CD4-positive, alpha-beta T cell treated with Interleukin-4 for 4 hours (primary cell): ENCODE results near the gene GRK3.
"Not testable (repeated sequence)": the region's sequence is repeated elsewhere in the genome, so short reads cannot be mapped to it uniquely, and the experiment has no call there.

ENCODE experiments used
- DNase-seq: peaks from one replicate; pipeline ENCODE4 v3.0.0-alpha.2; 2020

GRK3 gene

DNA sequence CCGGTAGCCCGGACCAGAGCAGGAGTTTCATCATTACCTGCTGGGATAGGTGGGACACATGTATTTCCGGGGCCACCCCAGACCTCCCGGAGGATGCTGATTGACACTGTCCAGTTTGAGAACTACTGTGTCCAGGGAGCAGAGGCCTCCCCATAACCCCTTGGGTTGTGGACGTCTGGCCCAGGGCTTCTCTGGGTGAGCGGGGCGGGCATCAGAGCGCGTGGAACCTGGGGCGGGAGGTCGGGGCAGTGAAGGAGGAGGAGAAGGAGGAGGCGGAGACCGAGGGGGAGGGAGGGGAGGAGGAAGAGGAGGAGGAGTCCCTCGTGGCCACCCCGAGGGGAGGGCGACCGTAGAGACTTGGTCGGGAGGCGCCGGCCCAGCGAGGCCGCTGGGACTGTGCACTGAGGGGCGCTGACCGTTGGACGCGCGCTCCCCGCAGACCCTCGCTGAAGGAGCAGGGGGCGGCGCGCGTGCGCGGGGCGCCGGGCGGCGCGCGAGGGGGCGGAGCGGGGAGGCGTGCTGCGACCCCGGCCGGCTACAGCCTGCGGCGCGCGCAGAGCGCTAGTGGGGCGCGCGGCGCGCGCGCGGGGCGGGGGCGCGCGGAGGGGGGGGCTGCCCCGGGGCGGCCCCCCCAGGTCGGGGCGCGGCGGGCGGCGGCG, at the start of gene GRK3:
Gene GRK3, plus strand, starts transcription at position 356 of the 659 bp plus-strand sequence. CDS start 366 bp downstream, outside the sequence.
- DNase-seq, result peak; percentile 27

DNA sequence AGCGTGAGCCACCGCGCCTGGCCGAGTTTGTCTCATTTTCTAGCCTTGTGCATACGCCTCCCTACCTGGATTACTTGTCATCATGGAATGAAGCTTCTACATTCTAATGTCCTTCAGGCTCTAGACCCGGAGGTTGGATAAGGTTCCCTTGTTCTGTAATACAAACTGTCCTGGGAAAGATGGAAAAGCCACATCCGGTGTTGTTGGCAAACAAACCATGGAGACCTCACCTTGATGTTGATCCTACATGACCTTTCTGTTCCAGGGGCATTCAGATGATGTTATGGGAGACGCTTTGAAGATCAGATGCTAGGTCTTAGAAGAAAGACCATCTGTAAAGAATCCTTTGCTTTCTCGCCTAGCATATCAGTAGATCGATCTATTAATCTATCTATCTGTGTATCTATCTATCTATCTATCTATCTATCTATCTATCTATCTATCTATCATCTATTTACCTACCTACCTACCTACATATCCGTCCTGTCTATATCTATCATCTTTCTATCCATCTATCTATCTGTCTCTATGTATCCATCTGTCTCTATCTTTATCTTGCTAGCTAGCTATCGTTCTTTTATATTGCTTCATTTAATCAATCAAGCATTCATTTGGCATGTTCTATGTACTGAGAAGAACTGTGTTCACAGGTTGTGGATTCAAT, 46.3 kb upstream of the GRK3 start:
- DNase-seq, result no peak

GRCh38 chr22:25525376-25525775, 39.1 kb upstream of the GRK3 start:
- no peak for DNase-seq

GRCh38 chr22:25525804-25526584, 38.5 kb upstream of the GRK3 start:
- DNase-seq, result not testable (repeated sequence)

DNA sequence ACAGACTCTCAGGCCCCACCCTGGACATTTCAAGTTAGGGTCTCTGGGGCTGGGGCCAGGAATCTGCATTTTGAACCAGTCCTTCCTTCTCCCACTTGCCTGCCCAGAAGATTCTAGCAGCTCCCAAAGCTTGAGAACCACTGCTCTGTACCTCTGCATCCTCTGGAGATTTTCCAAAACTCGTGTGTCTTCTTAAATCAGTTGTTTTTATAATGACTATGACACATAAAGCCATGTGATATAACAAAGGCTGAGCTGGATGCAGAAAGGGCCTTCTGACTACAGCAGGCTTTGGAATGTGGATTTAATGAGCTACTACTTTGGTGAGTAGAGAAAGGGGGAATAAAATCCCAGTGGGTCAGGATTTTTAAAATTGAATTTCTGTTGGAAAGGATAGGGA, 37.5 kb upstream of the GRK3 start:
- not testable (repeated sequence) for DNase-seq

DNA sequence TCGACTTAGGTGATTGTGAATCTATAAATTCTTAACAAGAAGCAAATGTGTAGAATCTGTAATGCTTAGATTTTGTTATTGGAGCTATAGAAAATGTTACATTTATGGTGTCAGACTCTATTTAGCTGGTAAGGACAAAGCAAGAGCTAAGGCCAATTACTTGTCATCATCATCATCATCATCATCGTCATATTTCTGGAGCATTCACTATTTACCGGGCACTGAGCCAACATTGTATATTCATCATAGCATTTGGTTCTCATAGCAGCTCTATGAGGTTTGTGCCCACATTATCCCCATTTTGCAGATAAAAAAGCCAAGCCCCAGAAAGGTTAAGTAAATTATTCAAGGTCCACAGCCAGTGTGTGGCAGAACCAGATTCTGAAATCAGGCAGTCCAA, 36.4 kb upstream of the GRK3 start:
- not testable (repeated sequence) for DNase-seq

- DNase-seq, result not testable (repeated sequence)
Measured at GRCh38 chr22:25529059-25529458, 35.4 kb upstream of the GRK3 start.

DNA sequence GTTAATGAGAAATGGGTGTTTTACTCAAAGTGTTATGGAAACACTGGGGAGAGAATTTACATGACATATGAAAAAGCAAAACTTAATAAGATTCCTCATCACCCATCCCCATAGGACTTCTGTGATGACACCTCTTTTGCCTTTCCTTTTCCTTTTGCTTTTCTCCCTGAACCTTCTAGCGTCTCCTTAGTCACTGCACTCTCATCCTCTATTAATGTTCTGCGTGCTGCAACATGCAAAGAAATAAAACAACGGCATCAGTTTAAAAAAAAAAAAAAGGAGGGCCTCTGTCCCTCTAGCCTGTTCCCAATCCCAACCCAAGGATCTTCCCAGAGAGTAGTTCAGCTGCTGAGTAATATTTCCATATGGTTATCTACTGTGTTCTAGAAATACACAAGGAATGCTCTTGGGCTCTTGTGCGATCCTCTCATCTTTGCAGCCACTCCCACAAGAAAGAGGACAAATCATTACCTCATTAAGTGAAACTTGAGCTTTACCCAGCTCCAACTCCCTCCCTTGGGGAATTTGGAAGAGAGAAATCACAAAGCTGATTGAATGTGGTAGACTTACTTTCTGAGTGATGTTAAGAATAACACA, 34.8 kb upstream of the GRK3 start:
- not testable (repeated sequence) for DNase-seq

DNA sequence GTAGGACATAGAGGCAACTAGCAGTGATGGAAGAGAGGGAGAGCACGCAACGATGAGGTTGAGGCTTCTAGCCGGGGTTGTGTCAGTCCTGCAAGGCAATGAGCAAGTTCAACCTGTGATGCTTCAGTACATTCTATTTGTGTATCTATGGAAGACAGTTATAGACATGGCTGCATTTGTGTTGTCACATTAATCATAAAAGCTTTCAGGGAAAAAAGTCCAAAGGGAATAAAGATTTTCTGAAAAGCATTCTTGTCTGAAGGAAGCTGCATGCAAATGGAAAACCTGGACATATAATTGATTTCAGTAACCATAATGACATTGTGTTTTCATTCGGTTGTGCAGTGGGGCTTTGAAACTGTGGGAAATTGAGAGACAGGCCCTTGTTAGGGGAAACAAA, 32.8 kb upstream of the GRK3 start:
- not testable (repeated sequence) for DNase-seq

GRCh38 chr22:25534724-25535123, 29.8 kb upstream of the GRK3 start:
- DNase-seq, result no peak

DNA sequence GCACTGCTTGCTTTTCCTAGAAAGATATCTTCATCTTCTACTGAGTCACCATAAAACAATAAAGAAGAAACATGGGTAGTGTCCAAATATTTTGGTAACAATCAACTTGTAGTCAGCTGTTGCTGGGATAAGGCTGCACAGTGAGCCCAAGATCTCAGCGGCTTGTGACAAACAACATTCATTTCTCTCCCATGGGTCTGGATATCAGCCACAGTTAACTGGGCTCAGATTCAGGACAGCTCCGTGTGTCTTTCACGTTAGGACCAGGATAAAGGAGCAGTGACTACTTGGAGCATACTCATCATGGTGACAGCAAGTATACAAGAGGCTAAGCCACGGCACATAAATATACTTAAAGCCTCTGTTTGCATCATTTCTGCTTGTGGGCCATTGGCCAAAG, 27.9 kb upstream of the GRK3 start:
- DNase-seq, result no peak

- no peak for DNase-seq
Measured at GRCh38 chr22:25540166-25540907, 24.1 kb upstream of the GRK3 start.

DNA sequence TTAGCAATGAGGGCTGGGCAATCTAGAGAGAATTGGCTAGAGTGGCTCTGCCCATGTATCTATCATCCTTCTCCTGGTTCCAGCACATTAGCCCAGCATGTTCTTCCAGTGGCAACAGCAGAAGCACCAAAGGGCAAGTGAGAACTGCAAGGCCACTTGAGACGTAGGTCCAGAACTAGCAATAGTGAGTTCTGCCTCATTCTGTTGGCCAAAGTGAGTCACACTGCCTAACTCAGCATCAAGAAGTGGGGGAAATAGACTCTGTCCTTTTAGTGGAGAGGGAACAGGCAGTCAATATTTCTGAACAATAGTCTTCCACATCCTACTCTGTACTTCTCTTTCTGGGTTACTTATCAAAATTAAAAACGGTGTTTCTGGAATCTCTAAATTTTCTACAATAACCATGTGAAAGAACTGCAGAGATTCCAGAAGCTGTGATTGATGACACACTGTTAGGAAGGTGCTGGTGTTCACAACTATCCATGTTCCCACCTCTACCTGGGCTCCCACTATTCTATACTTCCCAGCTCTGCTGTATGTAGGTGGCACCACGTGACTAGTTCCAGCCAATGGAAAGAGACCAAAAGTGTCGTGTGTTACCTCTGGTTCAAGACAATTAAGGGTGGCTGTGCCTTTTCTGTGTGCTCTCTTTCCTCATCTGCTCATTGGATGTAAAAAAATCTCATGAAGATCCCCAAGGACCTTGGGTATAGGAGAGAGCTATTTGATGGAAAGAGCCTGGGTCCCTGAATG, 23.4 kb upstream of the GRK3 start:
- DNase-seq, result no peak

DNA sequence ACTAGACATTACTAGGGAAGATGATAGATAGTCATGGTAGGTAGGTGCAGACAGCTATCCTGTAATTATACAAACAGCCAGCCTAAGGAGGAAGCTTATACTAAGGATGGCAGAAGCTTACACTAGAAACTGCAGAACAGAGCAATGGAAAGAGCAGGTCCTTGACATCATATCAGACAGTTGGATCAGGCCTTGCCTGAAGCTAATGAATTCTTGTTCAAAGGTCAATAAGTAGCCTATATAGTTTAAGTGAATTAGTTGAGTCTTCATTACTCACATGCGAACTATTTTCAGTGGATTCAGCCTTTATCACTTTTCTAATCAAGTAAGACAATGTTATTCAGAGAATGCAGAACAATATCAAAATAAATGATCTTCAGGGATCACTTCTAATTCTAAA, 22.3 kb upstream of the GRK3 start:
- no peak for DNase-seq

DNA sequence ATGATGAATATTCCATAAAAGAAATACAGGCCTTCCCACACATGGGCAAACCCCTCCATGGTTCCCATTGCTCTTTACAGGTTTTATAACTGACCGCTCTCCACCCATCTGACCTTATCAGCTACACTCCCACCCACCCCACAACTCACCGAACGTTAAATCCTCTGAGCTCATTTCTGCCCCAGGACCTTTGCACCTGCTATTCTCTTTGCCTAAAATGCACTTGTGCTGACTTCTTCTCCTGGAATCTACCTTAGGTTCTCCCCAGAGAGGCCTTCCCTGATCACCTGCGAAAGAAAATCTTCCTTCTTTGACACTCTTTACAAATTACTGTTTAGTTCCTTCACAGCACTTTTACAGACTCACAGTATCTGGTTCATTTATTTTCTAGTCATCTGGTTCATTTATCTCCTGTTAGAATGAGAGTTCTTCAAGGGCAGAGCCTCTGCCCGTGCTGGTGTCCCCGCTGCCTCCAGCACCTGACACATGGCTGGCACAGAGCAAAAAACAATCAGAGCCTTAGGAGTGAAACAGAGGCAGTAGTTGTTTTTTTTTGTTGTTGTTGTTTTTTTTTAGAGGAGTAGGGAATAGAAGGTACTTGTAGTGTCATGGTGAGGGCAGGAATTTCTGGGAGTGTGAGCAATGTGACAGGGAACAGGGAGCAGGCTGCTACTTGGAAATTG, 21.6 kb upstream of the GRK3 start:
- no peak for DNase-seq

DNA sequence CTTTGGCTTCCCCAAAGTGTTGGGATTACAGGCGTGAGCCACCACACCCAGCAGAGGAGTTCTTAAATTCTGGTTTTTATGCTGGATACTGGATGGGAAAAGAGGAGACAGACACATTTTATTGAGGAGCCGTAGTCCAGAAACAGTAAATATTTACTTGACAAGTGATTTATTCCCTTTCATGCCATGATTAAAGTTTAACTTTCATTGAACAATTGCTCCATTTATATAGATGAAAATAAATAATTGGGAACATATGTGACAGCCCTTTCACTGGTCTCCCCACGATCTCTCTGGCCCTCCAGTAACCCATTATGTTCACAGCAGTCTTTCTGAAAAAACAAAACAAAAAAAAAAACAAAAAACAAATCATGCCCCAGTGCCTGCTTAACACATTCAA, 19.3 kb upstream of the GRK3 start:
- DNase-seq, result no peak

DNA sequence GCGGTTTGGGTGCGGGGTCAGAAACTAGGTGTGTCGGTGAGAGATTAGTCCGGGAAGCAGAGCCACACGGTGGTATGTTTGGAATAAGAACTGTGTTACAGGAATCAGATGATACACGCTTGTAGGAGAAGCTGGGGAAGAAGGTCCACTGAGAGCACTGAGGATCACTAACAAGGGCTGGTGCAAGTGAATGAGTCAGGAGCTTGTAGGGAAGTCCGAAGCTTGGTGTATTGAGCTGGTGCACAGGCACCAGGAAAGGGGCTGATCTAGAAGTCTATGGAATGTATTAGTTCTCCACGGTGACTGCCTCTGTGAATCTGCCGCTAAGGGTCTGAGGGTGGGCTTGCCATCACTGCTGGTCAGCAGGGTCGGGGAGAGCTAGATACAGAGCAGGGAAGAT, 18.8 kb upstream of the GRK3 start:
- DNase-seq, result no peak

GRCh38 chr22:25546242-25546641, 18.2 kb upstream of the GRK3 start:
- no peak for DNase-seq

DNA sequence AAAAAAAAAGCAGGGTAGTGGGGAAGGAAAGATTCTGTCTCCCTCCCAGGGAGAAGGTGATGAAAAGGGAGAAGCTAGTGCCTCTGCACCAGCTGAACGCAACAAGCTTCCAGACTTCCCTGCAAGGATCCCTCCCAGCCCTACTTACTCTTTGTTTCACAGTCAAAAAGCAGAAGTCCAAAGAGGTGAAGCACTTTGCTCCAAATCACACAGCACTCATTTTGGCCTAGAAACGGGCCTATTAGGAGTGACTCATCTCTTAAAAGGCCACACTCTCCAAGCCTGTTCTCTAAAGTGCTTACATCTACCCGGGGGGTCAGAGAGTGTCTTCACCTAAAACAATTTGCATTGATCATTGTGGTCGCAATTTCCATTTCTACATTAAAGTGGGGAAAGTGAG, 17.7 kb upstream of the GRK3 start:
- DNase-seq, result peak; percentile 19

DNA sequence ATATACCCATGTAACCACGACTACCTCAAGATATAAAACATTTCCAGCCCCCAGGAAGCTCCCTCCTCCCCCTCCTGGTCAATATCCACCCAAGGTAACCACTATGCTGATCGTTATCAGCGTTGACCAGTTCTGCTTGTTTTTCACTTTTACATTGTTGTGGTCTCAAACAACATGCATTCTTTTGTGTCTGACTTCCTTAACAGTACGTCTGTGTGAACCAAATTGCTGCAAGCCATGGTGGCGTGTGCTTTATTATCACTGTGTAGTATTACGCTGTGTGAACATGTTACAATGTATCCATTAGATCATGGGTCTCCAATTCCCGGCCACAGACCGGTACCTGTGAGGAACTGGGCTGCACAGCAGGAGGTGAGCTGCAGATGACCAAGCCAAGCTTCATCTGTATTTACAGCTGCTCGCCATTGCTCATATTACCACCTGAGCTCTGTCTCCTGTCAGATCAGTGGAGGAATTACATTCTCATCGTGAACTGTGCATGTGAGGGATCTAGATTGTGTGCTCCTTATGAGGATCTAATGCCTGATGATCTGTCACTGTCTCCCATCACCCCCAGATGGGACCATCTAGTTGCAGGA, 15.5 kb upstream of the GRK3 start:
- no peak for DNase-seq

DNA sequence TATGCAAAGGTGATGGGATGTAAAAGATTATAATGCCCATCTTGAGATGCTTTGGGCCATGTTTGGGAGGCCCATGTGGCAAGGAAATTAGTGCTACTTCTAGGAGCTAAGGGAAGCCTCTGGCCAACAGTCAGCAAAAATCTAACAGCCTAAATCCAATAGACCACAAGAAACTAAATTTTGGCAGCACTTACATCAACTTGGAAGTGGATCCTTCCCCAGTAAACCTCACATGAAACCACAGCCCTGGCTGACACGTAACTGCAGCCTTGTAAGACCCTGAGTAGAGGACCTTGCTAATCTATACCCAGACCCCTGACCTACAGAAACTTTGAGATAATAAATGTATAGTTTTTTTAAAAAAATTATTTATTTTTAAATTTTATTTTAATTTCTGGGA, 13.1 kb upstream of the GRK3 start:
- no peak for DNase-seq
